Measurements from ENCODE around the gene FKRP. TPM values are rescaled to one million over a fixed set of nuclear protein-coding genes. Genes with fewer than 3 reads are reported as not detected.

Gene FKRP
- total RNA-seq, 1 experiment from 2014 or later = 19.4 TPM

GRCh38 chr19:46755077-46755852 is 9.4 kb downstream of the FKRP start:
- H3K27me3 ChIP-seq (ENCODE audit: insufficient read depth, low read length) = no peaks in the 10 kb centered on the region
- RAD21 ChIA-PET (ENCODE audit: low non-redundant PET in 1 of 2, low total read pairs in 2 of 2, uncharacterized antibody in 2 of 2, unreplicated experiment in 2 of 2) = no interaction called here
- BruUV-seq (replicated peaks) = no TSS peak
- H3K9me2 ChIP-seq (ENCODE audit: insufficient read depth) = no peaks in the 10 kb centered on the region
- H3K79me2 ChIP-seq (ENCODE audit: insufficient read depth, low read length) = no peaks in the 10 kb centered on the region
- no peak overlapping the region for H3K27ac ChIP-seq (ENCODE audit: low read depth, low read length)
- peaks cover 0 to 2% of the 10 kb centered on the region in 2 experiments; a peak in 1 of 4 replicates for H3K36me3 ChIP-seq (ENCODE audit: control insufficient read depth in 1 of 2, insufficient read depth in 2 of 2, low read length in 2 of 2)
- H2AFZ ChIP-seq (ENCODE audit: low read depth, low read length, poor library complexity, severe bottlenecking) = no peak overlapping the region
- TF ChIP-seq POLR2A (IDR thresholded peaks at IDR 0.05; ENCODE audit: borderline replicate concordance, extremely low read depth, insufficient read depth, insufficient read length) (no peak), ZNF274 (IDR thresholded peaks at IDR 0.05; ENCODE audit: low read depth, low read length) (no peak), EZH2phosphoT487 (IDR thresholded peaks at IDR 0.05; ENCODE audit: borderline replicate concordance) (no peak), FOSL1 (IDR thresholded peaks at IDR 0.05; ENCODE audit: low read depth) (no peak), REST (IDR thresholded peaks at IDR 0.05; ENCODE audit: low read depth) (no peak), YY1 (IDR thresholded peaks at IDR 0.05; ENCODE audit: extremely low read depth, insufficient replicate concordance, low read depth, low read length) (no peak), EGR1 (IDR thresholded peaks at IDR 0.05; ENCODE audit: low read depth) (no peak), CTCF (IDR thresholded peaks at IDR 0.05 in 2 of 3, conservative IDR thresholded peaks at IDR 0.05 in 1 of 3; ENCODE audit: borderline replicate concordance in 1 of 3, insufficient read depth in 1 of 3, low read depth in 2 of 3, low read length in 2 of 3) (no peak), MAX (IDR thresholded peaks at IDR 0.05) (no peak), TCF7L2 (IDR thresholded peaks at IDR 0.05; ENCODE audit: borderline replicate concordance, extremely low read depth, insufficient read depth, insufficient read length) (no peak), SRF (IDR thresholded peaks at IDR 0.05; ENCODE audit: low read depth) (no peak), RAD21 (IDR thresholded peaks at IDR 0.05; ENCODE audit: low read depth) (no peak), ZBTB33 (IDR thresholded peaks at IDR 0.05; ENCODE audit: extremely low read depth, insufficient replicate concordance, low read length) (no peak), EZH2 (IDR thresholded peaks at IDR 0.05) (no peak), SP1 (IDR thresholded peaks at IDR 0.05; ENCODE audit: low read depth) (no peak), SIN3A (IDR thresholded peaks at IDR 0.05; ENCODE audit: low read depth) (no peak)
- no peaks in the 10 kb centered on the region for H3K9me3 ChIP-seq (ENCODE audit: control insufficient read depth in 1 of 2, insufficient read depth in 1 of 2, low read depth in 1 of 2, low read length in 2 of 2)
- no peak for ATAC-seq
- H3K4me1 ChIP-seq (ENCODE audit: control insufficient read depth in 1 of 2, insufficient read depth in 2 of 2, low read length in 2 of 2) = peaks cover 0 to 8% of the 10 kb centered on the region in 2 experiments; a peak in 3 of 4 replicates
- DNase-seq (ENCODE audit: low read depth, low spot score) = no peak
- no peak overlapping the region for H3K9ac ChIP-seq (ENCODE audit: low read length)
- H4K20me1 ChIP-seq (ENCODE audit: insufficient read depth) = no peaks in the 10 kb centered on the region
- no peak overlapping the region for H3K4me2 ChIP-seq (ENCODE audit: low read length)
- intact Hi-C loops (cut with micrococcal nuclease) = no loop called here
- POLR2A ChIA-PET = no interaction called here
- no peak overlapping the region for H3K4me3 ChIP-seq (replicated peaks in 1 of 2; ENCODE audit: low read depth in 1 of 2, low read length in 2 of 2)
- CTCF ChIA-PET = interaction anchor here (1.0 to 2.4 kb wide), 3 partner anchors 10 to 85 kb away, joined by 3 to 16 read pairs (median 13); no protein-coding TSS in a partner anchor
